ENCODE data around the gene MTMR11. TPM values are rescaled to one million over a fixed set of nuclear protein-coding genes. Genes with fewer than 3 reads are reported as not detected.

The MTMR11 gene
- total and polyA plus RNA-seq, 2 donors (not counting 1 experiment from before 2014, with no cell fraction given), result 0.91 TPM; not detected in 1

GRCh38 chr1:149906570-149907075, 30.1 kb downstream of the MTMR11 start:
- Histone ChIP-seq H2AFZ (ENCODE audit: insufficient read depth, low read depth, low read length, poor library complexity, severe bottlenecking) (no peak overlapping the region), H4K20me1 (ENCODE audit: control insufficient read depth, insufficient read depth, low read length, poor library complexity, severe bottlenecking) (no peaks in the 10 kb centered on the region), H3K9me3 (ENCODE audit: control extremely low read depth in 1 of 3, control insufficient read depth in 2 of 3, insufficient read depth in 1 of 3, low read length in 2 of 3) (no peaks in the 10 kb centered on the region), H3K27me3 (replicated peaks in 1 of 4; ENCODE audit: control extremely low read depth in 1 of 4, control insufficient read depth in 3 of 4, insufficient read depth in 4 of 4, low read length in 3 of 4) (no peaks in the 10 kb centered on the region), H3K9ac (ENCODE audit: low read length) (no peak overlapping the region), H3K4me2 (replicated peaks; ENCODE audit: low read depth, low read length, poor library complexity, severe bottlenecking) (no peak overlapping the region), H3K36me3 (replicated peaks in 1 of 2; ENCODE audit: control extremely low read depth in 1 of 2, control insufficient read depth in 1 of 2, extremely low read depth in 1 of 2, insufficient read depth in 2 of 2, low read length in 1 of 2) (no peaks in the 10 kb centered on the region), H3K27ac (ENCODE audit: low read length in 2 of 2) (no peak overlapping the region), H3K4me1 (ENCODE audit: control insufficient read depth in 2 of 2, insufficient read depth in 2 of 2, low read length in 2 of 2) (no peaks in the 10 kb centered on the region), H3K4me3 (ENCODE audit: control extremely low read depth in 1 of 5, extremely low read depth in 1 of 5, insufficient read depth in 1 of 5, low read depth in 2 of 5, low read length in 4 of 5) (no peak overlapping the region), H3K79me2 (ENCODE audit: control insufficient read depth, insufficient read depth, low read length) (no peaks in the 10 kb centered on the region)
- Mint-ChIP-seq H3K27me3 (peaks cover 28% of the 10 kb centered on the region), H3K4me1 (no peaks in the 10 kb centered on the region), H3K27ac (no peak overlapping the region), H3K4me3 (no peak overlapping the region), H3K9me3 (ENCODE audit: insufficient read depth) (no peaks in the 10 kb centered on the region)
- POLR2A ChIA-PET, result no interaction called here
- 96% methylated on average over 7 of the region's 10 CpGs for WGBS (ENCODE audit: insufficient coverage)
- TF ChIP-seq EZH2 (IDR thresholded peaks at IDR 0.05; ENCODE audit: borderline replicate concordance, insufficient read depth, low read depth, low read length, poor library complexity, severe bottlenecking) (no peak), CTCF (IDR thresholded peaks at IDR 0.05) (no peak)
- no peak for ATAC-seq (ENCODE audit: low read depth)
- CTCF ChIA-PET, result no interaction called here
- DNase-seq, result no peak
- intact Hi-C loops (cut with micrococcal nuclease), result no loop called here

GRCh38 chr1:149903836-149904491, 32.7 kb downstream of the MTMR11 start:
- Histone ChIP-seq H3K4me3 (ENCODE audit: control extremely low read depth in 1 of 5, extremely low read depth in 1 of 5, insufficient read depth in 1 of 5, low read depth in 2 of 5, low read length in 4 of 5) (no peak overlapping the region), H3K9ac (ENCODE audit: low read length) (no peak overlapping the region), H3K27ac (ENCODE audit: low read length in 2 of 2) (no peak overlapping the region), H3K36me3 (replicated peaks in 1 of 2; ENCODE audit: control extremely low read depth in 1 of 2, control insufficient read depth in 1 of 2, extremely low read depth in 1 of 2, insufficient read depth in 2 of 2, low read length in 1 of 2) (no peaks in the 10 kb centered on the region), H3K9me3 (ENCODE audit: control extremely low read depth in 1 of 3, control insufficient read depth in 2 of 3, insufficient read depth in 1 of 3, low read length in 2 of 3) (peaks cover 0 to 4% (median 0%) of the 10 kb centered on the region in 3 donors), H3K27me3 (replicated peaks in 1 of 4; ENCODE audit: control extremely low read depth in 1 of 4, control insufficient read depth in 3 of 4, insufficient read depth in 4 of 4, low read length in 3 of 4) (no peaks in the 10 kb centered on the region), H3K4me1 (ENCODE audit: control insufficient read depth in 2 of 2, insufficient read depth in 2 of 2, low read length in 2 of 2) (peaks cover 9 to 12% of the 10 kb centered on the region in 2 donors), H4K20me1 (ENCODE audit: control insufficient read depth, insufficient read depth, low read length, poor library complexity, severe bottlenecking) (no peaks in the 10 kb centered on the region), H3K4me2 (replicated peaks; ENCODE audit: low read depth, low read length, poor library complexity, severe bottlenecking) (no peak overlapping the region), H3K79me2 (ENCODE audit: control insufficient read depth, insufficient read depth, low read length) (peaks cover 7% of the 10 kb centered on the region), H2AFZ (ENCODE audit: insufficient read depth, low read depth, low read length, poor library complexity, severe bottlenecking) (no peak overlapping the region)
- Mint-ChIP-seq H3K27me3 (peaks cover 12% of the 10 kb centered on the region), H3K4me1 (peaks cover 15% of the 10 kb centered on the region), H3K27ac (no peak overlapping the region), H3K4me3 (no peak overlapping the region), H3K9me3 (ENCODE audit: insufficient read depth) (no peaks in the 10 kb centered on the region)
- DNase-seq (no peak), ATAC-seq (ENCODE audit: low read depth) (no peak)
- ChIA-PET CTCF (interaction anchor here (0.5 kb wide), 1 partner anchor 18 kb away, joined by 3 read pairs; no protein-coding TSS in a partner anchor), POLR2A (interaction anchor here (1.2 kb wide), 1 partner anchor 17 kb away, joined by 3 read pairs; a partner anchor contains a TSS)
- no CpG with 5 or more reads among the region's 5 CpGs for WGBS (ENCODE audit: insufficient coverage)
- intact Hi-C loops (cut with micrococcal nuclease), result loop anchor here (5.0 kb wide), 1 partner anchor 148 kb away; no protein-coding TSS in a partner anchor
- TF ChIP-seq EZH2 (IDR thresholded peaks at IDR 0.05; ENCODE audit: borderline replicate concordance, insufficient read depth, low read depth, low read length, poor library complexity, severe bottlenecking) (no peak), CTCF (IDR thresholded peaks at IDR 0.05) (no peak)
